ENCODE results near the gene TSTD1.

DNA sequence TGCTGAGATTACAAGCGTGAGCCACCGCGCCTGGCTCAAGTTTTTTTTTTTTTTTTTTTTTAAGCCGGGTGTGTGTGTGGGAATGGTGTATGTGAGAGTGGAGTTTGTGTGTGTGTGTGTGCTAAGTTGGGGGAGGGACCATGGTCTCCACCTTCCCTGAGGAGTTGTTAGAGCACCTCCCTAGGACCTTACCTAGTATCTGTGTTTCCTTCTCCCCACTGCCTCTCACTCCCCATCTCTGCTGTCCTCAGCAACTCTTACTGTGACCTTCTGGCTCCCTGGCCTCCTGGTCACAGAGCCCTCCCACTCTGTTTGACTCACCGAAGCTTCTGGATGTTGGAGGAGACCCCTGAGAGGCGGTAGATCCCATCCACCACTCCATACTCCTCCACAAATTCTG, 20.5 kb upstream of the TSTD1 start:
- no peak for TF ChIP-seq POLR2A (IDR thresholded peaks at IDR 0.05)
- TF ChIP-seq CTCF (IDR thresholded peaks at IDR 0.05) = no peak
- no peak for TF ChIP-seq EP300 (IDR thresholded peaks at IDR 0.05)
